KG1 (cell line): ENCODE measurements around the gene EGLN1.

Source experiments
- DNase-seq: peaks from one replicate; lab custom pipeline; 2025; lab: John Stamatoyannopoulos, UW

EGLN1 gene

GRCh38 chr1:231396643-231397042, 25.4 kb downstream of the EGLN1 start:
- no peak for DNase-seq

GRCh38 chr1:231395998-231396390, 26.1 kb downstream of the EGLN1 start:
- DNase-seq = no peak

GRCh38 chr1:231395076-231395997, 26.8 kb downstream of the EGLN1 start:
- DNase-seq = no peak

- no peak for DNase-seq
Observed at GRCh38 chr1:231393668-231394067, 28.4 kb downstream of the EGLN1 start.

GRCh38 chr1:231392389-231393131, 29.5 kb downstream of the EGLN1 start:
- DNase-seq = no peak

- DNase-seq = no peak
Observed at GRCh38 chr1:231390071-231390470, 32.0 kb downstream of the EGLN1 start.

DNA sequence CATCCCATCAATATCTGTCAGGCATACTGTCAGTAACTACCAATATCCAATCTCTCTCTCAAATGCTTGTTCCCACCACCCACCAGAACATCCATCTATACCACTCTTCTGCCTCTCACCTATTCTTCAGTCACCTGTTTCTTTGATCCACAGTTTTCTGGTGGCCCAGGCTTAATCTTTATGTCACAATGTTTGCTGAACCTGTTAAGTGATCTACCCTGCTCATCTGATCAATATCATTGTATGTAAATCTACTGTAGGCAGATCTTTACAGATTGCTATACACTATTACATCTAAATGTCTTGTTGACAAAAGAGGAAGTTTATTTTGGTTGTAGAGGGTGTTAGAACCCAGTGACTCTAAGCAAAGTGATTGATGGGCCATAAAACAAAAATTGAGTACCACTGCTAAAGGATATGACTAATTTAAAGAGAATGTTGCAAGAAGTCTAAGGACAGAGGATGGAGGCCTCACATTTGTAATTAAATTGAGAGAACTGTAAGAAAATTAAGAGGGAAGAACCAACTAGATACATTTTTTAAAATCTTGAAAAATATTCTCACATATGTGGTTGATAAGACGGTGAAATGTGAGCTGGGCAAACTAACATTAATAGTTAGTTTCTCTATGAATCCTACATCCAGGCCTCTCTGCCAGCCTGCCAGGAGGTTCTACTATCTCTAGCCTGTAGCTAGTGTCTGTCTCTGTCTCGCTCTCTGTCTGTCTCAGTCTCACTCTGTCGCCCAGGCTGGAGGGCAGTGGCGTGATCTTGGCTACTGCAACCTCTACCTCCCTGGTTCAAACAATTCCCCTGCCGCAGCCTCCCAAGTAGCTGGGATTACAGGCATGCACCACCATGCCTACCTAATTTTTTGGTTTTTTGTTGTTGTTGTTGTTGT, 34.1 kb downstream of the EGLN1 start:
- no peak for DNase-seq

DNA sequence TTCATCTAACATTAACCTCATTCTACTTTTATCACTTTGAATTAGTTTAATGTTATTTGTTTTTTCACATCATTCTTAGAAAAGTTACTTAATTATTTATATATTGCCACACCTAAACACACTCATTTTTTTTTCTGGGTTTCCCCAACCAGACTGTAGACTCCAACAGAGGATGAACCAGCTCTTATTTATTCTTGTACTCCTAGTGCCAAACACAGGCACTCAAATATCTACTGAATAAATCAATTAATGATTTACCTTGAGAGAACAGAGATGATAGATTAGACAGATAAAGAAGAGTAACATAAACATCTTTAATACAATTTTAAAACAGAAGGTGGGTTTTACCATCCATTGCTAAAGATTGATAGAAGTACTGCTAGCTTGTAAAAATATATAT, 35.6 kb downstream of the EGLN1 start:
- DNase-seq = no peak

- no peak for DNase-seq
Observed at GRCh38 chr1:231385416-231385748, 36.7 kb downstream of the EGLN1 start.

- no peak for DNase-seq
Observed at GRCh38 chr1:231384696-231385415, 37.2 kb downstream of the EGLN1 start.

DNA sequence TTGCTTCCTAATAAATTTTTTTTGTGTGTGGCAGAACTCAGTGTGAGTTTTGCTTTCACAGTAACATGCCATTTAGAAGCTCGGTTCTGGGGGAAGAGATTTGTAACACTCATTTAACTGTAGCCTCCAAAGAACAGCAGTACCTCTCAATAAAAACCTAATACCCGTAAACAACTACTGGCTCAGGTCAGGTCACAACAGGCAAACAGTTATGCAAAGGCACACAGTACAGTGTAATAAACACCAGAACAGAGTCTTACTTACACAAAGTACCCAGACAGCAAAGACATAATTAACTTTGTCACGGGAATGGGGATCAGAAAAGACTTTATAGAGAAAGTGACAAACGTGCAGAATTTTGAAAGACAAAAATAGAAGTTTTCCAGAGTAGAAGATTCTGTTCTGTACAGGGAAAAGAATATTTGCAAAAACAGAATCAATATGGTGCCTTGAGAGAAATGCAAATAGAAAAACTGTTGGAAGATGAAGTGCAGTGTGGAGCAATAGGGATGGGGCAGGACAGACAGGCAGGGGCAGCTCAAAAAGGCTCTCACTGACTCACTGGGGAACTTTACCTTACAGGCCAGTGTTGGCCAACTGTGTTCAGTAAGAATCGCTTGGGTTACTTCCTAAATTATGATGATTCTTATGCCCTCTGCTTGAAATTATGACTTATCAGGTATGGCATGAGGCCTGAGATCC, 38.8 kb downstream of the EGLN1 start:
- no peak for DNase-seq

DNA sequence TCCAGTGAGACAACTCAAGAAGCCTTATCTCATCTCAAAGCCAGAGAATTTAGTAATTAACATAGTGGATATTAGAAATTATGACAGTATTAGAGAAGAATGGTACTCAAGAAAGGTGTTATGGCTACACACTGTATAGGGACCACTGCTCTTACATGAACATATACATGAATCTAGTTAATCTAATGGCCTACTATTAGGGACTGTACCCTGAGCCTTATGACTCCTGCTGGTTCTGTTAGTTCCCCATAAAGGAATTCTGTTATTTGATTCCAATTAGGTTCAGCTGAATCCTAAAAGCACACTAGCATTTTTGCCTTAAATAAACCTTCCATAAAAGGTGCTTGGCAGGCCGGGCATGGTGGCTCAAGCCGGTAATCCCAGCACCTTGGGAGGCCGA, 39.7 kb downstream of the EGLN1 start:
- DNase-seq = no peak

DNA sequence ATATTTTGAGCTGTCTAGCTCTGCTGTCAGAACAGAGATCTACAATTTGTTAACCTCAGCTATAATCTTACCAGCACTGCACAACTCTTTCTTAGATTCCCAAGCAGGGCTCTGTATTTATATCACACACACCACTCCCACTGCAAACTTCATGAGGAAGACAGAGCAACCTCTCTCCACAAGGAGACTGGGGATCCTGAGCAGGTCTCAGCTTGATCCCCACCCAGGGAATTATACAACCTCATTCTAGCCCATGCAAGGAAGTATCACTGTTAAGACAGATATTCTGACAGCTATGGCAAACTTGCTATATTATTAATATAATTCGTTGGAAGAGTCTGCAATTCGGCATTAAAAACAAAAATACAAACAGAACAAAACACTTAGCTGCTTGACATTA, 40.4 kb downstream of the EGLN1 start:
- no peak for DNase-seq

- DNase-seq = peak; percentile 36
Observed at GRCh38 chr1:231376875-231377549, 45.1 kb downstream of the EGLN1 start.

GRCh38 chr1:231376101-231376500, 46.0 kb downstream of the EGLN1 start:
- DNase-seq = no peak

DNA sequence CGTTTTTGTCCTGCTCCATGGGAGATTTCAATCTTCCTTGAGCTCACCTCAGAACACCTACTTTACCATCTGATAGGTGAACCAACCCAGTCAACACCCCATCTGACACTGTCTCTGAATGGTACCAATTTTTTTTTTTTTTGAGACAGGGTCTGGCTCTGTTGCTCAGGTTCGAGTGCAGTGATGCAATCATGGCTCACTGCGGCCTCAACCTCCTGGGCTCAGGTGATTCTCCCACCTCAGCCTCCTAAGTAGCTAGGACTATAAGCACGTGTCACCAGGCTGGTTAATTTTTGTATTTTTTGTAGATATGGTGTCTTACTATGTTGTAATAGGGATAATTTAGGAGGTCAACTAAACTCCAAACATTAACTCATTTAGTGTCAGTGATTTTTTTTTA, 47.7 kb downstream of the EGLN1 start:
- DNase-seq = no peak

GRCh38 chr1:231372501-231372900, 49.6 kb downstream of the EGLN1 start:
- no peak for DNase-seq

GRCh38 chr1:231369282-231369681, 52.8 kb downstream of the EGLN1 start:
- DNase-seq = no peak

- no peak for DNase-seq
Observed at GRCh38 chr1:231364192-231364591, 57.9 kb downstream of the EGLN1 start.

DNA sequence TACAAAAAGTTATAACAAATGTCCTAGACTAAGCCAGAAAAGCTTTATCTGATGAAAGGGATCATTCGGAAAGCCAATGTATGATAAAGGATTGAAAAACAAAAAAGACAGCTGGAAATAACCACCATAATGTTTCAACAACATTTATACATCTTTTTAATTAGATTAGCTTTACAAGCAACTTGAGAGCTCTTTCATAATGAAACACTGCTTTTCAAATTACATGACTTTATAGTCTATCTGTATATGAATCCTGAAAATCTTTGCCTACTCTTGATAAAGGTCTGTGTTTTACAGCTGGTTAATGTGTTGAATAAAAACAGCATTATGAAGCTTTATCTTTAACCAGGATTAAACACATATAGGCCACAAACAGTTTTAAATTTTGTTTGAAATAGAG, 58.5 kb downstream of the EGLN1 start:
- no peak for DNase-seq

DNA sequence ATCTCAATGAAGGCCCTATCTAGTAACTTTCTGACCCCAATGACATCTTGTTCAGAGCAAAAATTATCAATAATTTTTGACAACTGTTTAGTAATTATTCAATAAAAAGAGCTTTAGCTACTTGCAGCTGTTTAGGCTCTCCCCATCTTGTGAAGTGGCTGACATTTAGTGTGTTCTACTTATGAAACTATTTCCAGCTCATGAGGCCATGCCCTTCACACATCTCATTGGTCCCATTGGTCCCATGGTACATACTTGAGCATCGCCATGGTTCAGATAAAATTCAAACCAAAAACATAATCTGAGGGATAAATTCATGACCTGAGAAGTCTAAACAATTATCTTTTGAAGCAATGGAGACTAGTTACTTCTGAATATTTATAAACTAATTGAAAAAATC, 59.8 kb downstream of the EGLN1 start:
- DNase-seq = no peak
